HG03103 (cell line): Measurements from ENCODE around the gene WDR6.
A peak's percentile ranks its signal among the peaks of the same experiment; 100 is the strongest.
"Not testable (repeated sequence)": the region's sequence is repeated elsewhere in the genome, so short reads cannot be mapped to it uniquely, and the experiment has no call there.

Source experiments
- ATAC-seq: cut with Tn5 transposase; IDR thresholded peaks from one replicate; pipeline ENCODE4 v1.9.1; 2021; ENCODE audit warnings: low read depth; ENCODE audit not compliant: unreplicated experiment

Gene WDR6

GRCh38 chr3:48991851-48992545 lies 15.2 kb upstream of the WDR6 start:
- ATAC-seq = no peak

GRCh38 chr3:48993834-48994233 lies 13.4 kb upstream of the WDR6 start:
- no peak for ATAC-seq

GRCh38 chr3:48996640-48997039 lies 10.6 kb upstream of the WDR6 start:
- ATAC-seq = no peak

GRCh38 chr3:48997102-48997635 lies 10.0 kb upstream of the WDR6 start:
- ATAC-seq = no peak

GRCh38 chr3:48997714-48998637 lies 9.2 kb upstream of the WDR6 start:
- ATAC-seq = no peak

- ATAC-seq = no peak
Measured at GRCh38 chr3:48999085-48999858, 7.9 kb upstream of the WDR6 start.

- no peak for ATAC-seq
Measured at GRCh38 chr3:49001155-49001554, 6.0 kb upstream of the WDR6 start.

GRCh38 chr3:49004352-49005302 lies 2.6 kb upstream of the WDR6 start:
- ATAC-seq = no peak

GRCh38 chr3:49005303-49005680 lies 1.9 kb upstream of the WDR6 start:
- no peak for ATAC-seq

- ATAC-seq = no peak
Measured at GRCh38 chr3:49005998-49006397, 1.2 kb upstream of the WDR6 start.

GRCh38 chr3:49006408-49007067 lies 653 bp upstream of the WDR6 start:
- ATAC-seq = no peak

- ATAC-seq = peak; percentile 36
Measured at GRCh38 chr3:49007771-49008528, 759 bp downstream of the WDR6 start.

GRCh38 chr3:49008627-49009026 lies 1.4 kb downstream of the WDR6 start:
- not testable (repeated sequence) for ATAC-seq

GRCh38 chr3:49009396-49009795 lies 2.2 kb downstream of the WDR6 start:
- ATAC-seq = no peak

- ATAC-seq = no peak
Measured at GRCh38 chr3:49012441-49013017, 5.3 kb downstream of the WDR6 start.

GRCh38 chr3:49013113-49013737 lies 6.0 kb downstream of the WDR6 start:
- no peak for ATAC-seq

- no peak for ATAC-seq
Measured at GRCh38 chr3:49013738-49014660, 6.8 kb downstream of the WDR6 start.
